CD4-positive, alpha-beta T cell treated with Interleukin-4 for 1 hour (primary cell): ENCODE measurements around the gene UBE2O.

Experiments used
- DNase-seq, 2 donors: peaks; one replicate each; pipeline ENCODE4 v3.0.0-alpha.2; 2020 to 2022

The UBE2O gene

DNA sequence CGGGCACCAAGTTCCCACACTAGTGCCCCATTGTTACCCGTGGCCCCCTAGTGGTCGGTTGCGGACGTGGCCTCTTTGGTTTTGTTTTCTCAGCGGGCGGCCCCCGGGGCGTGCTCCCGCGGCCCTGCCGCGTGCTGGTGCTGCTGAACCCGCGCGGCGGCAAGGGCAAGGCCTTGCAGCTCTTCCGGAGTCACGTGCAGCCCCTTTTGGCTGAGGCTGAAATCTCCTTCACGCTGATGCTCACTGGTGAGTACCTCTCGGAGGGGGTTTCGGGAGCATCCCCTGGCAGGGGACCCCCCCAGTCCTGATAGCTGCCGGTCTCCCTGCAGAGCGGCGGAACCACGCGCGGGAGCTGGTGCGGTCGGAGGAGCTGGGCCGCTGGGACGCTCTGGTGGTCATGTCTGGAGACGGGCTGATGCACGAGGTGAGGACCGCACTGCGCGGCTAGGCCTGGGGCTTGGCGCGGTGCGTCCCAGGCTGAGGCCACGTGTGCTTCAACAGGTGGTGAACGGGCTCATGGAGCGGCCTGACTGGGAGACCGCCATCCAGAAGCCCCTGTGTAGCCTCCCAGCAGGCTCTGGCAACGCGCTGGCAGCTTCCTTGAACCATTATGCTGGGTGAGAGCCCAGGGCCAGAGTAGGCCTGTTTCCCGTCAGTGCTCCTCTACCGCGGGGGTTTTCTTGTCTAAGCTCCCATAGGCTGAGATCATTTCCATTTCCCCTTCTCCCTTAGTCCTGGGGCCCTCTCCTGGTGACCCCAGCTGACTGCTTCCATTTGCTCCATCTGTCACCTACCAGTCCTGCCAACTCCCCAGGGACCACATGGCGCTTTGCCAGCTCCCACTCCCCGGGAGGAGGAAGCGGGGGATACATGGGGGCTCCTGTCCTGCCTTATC, 66.8 kb downstream of the UBE2O start:
- DNase-seq: peak; percentile 85

DNA sequence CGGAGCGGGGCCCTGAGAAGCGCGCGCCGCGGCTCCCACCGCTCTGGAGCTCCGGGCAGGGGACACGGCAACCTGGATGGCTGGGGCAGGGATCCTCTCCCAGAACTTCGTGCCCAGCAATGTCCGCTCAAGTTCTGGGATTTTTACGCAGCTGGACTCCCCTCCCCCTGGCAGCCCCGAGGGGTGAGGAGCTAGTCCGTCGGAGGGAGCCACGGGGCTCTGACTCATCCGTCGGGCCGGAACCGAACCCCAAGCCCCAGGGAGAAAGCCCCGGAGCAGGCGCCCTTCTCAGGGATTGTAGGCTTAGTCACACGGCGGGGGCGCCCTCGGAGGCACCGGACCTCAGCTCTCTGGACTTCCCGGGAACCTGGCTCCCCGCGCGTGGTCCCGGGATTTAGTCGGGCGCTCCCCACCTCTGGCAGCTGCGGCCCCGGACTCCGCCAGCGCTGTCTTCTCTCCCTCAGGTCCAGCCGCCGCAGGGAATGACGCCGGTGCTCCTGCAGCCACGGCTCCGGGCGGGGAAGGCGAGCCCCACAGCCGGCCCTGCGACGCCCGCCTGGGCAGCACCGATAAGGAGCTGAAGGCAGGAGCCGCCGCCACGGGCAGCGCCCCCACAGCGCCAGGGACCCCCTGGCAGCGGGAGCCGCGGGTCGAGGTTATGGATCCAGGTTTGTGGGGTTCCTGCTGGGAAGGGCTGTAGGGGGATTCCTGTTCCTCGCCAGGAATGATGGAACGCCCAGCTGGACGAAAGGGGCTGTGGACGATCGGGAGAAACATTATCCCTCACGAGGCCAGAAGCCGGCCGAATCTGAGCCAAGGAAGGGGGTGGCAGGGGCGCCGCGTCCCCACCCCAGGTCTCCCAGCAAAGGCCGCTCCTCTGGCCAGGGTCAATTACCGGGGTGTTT, 67.7 kb downstream of the UBE2O start:
- peak; percentile 15 to 72 for DNase-seq

- DNase-seq: peak; percentile 45 to 54
Observed at GRCh38 chr17:76384222-76384986, 68.5 kb downstream of the UBE2O start, which contains the start of gene SPHK1. TSS of gene SPHK1 (plus strand) at chr17:76384609. CDS start at chr17:76385645, 1,036 bp downstream.

GRCh38 chr17:76383546-76384221, 69.3 kb downstream of the UBE2O start:
- DNase-seq: peak in 1 of 2 donors; percentile 33

- DNase-seq: peak; percentile 46 to 59
Observed at GRCh38 chr17:76382803-76383545, 70.0 kb downstream of the UBE2O start.

- no peak for DNase-seq
Observed at GRCh38 chr17:76382351-76382802, 70.6 kb downstream of the UBE2O start.

DNA sequence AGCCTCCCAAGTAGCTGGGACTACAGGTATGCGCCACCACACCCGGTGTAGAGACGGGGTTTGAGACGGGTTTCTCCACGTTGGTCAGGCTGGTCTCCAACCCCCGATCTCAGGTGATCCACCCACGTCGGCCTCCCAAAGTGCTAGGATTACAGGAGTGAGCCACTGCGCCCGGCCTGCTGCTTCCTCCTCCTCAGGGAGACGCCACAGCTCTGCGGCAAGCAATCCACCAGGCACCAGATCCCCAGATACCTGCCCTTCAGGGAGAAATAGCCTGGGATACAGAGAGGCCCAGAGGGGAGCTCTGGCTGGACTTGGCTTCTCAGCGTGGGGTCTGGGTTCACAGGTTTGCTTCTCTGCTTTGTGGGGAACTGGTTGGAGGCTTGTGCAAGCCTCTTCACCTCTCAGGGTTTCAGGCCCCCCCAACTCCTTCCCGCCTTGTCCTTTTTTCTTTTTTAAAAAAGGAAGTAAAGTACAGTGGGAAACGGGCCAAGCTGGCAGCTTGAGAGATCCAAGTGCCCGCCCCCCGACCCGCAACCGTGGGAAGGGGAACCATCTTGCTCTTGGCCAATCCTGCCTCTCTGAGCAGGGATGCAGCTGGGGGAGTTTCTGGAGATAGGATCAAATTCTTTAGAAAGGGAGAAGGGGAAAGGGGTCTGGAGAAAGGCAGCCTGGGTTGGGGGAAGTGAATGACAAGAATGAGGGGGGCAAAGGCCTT, 71.2 kb downstream of the UBE2O start:
- DNase-seq: peak in 1 of 2 donors; percentile 38

DNA sequence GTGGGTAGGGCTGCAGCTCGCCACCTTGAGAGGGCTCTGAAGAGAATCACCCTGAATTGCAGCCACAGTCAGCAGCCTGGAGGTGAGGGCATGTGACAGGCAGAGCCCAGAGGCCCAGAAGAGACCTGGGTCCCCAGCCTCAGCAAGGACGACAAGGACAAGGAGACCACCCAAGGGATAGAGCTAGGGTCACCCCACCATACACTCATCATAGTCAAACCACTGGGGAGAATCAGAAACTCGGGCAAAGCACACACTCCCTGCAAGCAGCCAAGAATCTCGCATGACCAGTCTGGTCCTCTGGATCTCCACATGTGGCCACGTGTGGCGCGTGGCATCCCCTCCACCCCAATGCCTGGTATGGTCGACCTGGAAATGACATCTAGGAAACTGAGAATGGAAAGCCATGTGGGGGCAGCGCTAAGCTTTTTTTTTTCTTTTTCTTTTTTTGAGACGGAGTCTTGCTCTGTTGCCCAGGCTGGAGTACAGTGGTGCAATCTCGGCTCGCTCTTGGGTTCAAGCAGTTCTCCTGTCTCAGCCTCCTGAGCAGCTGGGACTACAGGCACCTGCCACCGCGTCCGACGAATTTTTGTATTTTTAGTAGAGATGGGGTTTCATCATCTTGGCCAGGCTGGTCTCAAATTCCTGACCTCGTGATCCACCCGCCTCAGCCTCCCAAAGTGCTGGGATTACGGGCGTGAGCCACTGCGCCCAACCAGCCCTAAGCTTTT, 73.1 kb downstream of the UBE2O start:
- no peak for DNase-seq

DNA sequence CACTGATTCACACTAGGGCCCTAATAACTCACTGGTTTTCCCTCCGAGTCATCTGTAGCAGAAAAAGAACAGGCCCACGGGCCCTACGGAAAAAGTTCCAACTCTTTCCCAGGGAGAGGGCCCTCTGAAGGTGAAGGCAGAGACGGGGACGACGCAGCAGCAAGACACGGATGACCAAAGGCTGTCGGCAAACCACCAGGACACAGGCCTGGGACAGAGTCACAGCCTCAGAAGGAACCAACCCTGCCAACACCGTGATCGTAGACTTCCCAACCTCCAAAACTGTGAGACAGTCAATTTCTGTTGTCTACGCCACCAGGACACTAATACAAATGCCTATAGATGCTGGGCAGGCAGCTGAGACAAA, 73.7 kb downstream of the UBE2O start:
- DNase-seq: no peak

DNA sequence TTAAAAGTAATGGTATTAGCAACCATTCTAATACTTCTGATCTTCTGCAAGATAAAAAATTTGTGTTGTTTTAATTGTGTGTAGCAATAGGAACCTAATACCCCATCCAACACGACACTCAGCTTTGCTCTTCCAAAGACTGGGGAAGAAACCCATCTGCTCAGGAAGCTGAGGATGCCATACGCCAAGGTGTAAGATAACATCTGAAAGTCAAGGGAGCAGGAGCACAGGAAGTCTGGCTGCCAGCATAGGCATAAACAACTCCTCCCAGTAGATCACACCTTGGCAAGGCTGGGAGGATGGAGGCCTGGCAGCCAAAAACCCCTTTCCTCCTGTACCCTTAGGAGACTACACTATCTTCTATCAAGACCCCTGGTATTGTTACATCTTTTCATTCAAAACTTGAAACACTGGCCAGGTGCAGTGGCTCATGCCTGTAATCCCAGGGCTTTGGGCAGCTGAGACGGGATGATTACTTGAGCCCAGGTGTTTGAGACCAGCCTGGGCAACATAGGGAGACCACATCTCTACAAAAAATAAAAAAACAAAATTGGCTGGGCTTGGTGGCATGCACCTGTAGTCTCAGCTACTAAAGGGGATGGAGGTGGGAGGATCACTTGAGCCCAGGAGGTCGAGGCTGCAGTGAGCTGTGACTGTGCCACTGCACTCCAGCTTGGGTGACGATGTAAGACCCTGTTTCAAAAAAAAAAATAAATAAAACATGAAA, 74.2 kb downstream of the UBE2O start:
- DNase-seq: no peak

- DNase-seq: no peak
Observed at GRCh38 chr17:76376318-76377133, 76.4 kb downstream of the UBE2O start.

DNA sequence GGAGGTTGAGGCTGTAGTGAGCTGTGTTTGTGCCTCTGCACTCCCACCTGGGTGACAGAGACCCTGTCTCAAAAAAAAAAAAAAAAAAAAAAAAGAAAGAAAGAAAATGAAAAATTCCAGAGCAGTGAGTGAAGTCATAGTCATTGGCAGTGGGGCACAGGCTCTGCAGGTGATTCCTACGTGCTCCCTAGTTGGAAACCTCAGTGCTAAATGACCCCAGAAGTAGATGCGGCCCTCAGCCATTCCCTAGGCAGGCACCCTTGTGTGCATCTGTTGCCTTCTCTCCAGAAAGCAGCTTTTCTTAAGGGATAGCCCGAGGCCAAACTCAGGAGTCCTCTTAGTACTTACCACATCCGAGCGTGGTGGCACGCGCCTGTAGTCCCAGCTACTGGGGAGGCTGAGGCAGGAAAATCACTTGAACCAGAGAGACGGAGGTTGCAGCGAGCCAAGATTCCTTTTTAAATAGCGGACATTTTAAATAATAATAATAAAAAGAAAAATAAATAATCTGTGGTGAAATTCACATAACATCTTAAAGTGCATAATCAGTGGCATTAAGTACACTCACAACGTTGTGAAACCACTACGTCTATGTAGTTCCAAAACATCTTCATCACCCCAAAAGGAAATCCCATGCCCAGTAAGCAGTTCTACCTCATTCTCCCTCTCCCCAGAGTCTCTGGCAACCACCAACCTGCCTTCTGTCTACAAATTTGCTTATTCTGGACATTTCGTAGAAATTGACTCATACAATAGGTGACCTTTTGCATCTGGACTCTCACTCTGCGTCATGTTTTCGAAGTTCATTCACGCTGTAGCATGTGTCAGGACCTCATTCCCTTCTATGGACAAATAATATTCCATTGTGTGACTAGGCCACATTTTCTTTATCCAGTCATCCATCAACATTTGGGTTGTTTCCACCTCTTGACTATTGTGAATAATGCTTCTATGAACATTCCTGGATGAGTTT, 81.0 kb downstream of the UBE2O start:
- DNase-seq: no peak

- DNase-seq: no peak
Observed at GRCh38 chr17:76370261-76370993, 82.5 kb downstream of the UBE2O start.

DNA sequence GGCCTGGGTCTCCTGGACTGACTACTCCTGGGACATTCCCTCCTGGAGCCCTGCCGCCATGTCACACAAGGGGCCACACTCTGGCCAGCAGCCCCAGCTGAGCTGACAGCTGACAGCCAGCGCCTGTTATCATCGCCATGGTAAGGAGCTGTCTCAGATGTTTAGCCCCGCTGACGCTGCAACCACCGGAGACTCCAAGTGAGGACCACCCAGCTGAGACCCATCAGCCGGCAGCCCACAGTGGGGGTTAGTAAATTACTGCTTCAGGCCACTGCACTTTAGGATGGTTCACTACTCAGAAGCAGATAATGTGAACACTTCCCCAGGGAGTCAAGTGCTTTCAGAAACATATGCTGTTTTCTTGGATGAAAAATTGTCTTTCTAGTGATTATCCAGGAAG, 83.1 kb downstream of the UBE2O start:
- DNase-seq: no peak

DNA sequence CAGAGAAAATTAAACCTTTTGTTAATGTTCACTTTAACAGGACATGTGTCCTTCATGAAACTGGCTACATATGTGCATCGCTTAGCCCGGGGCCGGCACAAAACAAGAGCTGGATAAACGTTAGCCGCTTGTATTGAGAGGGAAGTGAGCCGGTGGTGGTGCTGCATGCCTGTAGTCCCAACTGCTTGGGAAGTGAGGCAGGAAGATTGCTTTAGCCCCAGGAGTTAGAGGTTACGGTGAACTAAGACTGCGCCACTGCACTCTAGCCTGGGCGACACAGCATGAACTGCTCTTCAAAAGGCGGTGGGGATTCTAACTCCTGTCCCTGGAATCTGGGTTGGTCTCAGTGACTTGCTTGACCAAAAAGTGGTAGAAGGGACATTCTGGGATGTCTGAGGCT, 83.6 kb downstream of the UBE2O start:
- DNase-seq: no peak

GRCh38 chr17:76368545-76368944, 84.4 kb downstream of the UBE2O start:
- no peak for DNase-seq
